Omental fat pad (tissue), 4 donors: ENCODE results near the gene CDK14. TPM values are rescaled to one million over a fixed set of nuclear protein-coding genes. Genes with fewer than 3 reads are reported as not detected.

Experiments
- ATAC-seq: fragments of 150-250 bp; one replicate; pipeline ENCODE4 v1.9.1; 2016; ENCODE audit warnings: mild to moderate bottlenecking, moderate library complexity; ENCODE audit not compliant: low FRiP score
- DNase-seq: peaks from one replicate; pipeline ENCODE4 v3.0.0-alpha.2; 2019; ENCODE audit warnings: low spot score
- total RNA-seq, 4 donors: library from RNA; depleted of rRNA; stranded (reverse); fragments of >200 nt; gene quantifications; one replicate each; pipeline ENCODE4 v1.1.0, GENCODE V29; 2016
- TF ChIP-seq, protein P1 (sequence below), 3 donors: fragments of 450-650 bp; IDR thresholded peaks; one replicate each; pipeline ENCODE4 v1.5.1; 2016 to 2017; ENCODE audit warnings: antibody characterized with exemption in 3 of 3, mild to moderate bottlenecking in 3 of 3, moderate library complexity in 2 of 3

CDK14 gene
- total RNA-seq, 4 donors from 2014 or later, result 25.2 to 40.3 (median 30.8) TPM

- ATAC-seq (no peak), DNase-seq (no peak)
- TF ChIP-seq, protein P1, sequence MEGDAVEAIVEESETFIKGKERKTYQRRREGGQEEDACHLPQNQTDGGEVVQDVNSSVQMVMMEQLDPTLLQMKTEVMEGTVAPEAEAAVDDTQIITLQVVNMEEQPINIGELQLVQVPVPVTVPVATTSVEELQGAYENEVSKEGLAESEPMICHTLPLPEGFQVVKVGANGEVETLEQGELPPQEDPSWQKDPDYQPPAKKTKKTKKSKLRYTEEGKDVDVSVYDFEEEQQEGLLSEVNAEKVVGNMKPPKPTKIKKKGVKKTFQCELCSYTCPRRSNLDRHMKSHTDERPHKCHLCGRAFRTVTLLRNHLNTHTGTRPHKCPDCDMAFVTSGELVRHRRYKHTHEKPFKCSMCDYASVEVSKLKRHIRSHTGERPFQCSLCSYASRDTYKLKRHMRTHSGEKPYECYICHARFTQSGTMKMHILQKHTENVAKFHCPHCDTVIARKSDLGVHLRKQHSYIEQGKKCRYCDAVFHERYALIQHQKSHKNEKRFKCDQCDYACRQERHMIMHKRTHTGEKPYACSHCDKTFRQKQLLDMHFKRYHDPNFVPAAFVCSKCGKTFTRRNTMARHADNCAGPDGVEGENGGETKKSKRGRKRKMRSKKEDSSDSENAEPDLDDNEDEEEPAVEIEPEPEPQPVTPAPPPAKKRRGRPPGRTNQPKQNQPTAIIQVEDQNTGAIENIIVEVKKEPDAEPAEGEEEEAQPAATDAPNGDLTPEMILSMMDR (IDR thresholded peaks at IDR 0.05), result no peak
These were observed 450.4 kb downstream of the CDK14 start for GRCh38 chr7:91046322-91047089.

DNA sequence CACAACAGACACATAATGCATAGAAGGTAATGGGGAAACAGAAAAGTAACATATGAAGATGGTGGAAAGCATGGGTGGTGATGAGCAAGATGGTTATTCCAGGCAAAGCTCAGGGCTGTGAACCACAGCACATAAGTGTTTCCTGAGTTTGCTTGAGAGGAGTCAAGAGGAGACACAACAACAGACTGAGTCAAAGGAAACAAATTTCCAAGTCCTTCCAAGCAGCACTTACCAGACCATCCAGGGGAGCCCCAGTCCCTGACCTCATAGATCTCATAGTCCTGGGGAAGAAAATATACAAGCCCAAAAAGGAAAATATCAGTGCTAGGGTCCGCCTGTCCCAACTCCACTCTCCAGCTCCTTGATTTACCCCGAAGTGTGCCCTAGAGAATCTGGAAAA, 451.5 kb downstream of the CDK14 start:
- ATAC-seq (no peak), DNase-seq (no peak)
- TF ChIP-seq, protein P1 (IDR thresholded peaks at IDR 0.05), result no peak

DNA sequence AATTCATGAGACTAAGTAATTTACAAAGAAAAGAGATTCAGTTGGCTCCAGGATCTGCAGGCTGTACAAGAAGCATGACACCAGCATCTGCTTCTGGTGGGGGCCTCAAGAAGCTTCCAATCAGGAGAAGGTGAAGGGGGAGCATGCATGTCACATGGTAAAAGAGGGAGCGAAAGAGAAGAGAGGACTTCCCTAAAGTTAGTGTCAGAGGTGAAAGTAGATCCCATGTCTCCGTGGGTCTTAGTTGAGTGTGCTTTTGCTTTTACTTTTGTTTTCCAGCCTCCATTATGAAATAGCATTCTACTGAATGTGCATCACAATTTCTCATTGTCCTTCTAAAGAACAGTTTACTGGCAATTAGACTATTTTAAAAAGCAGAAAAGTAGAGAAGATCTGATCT, 454.6 kb downstream of the CDK14 start:
- ATAC-seq (no peak), DNase-seq (no peak)
- TF ChIP-seq, protein P1 (IDR thresholded peaks at IDR 0.05), result no peak

DNA sequence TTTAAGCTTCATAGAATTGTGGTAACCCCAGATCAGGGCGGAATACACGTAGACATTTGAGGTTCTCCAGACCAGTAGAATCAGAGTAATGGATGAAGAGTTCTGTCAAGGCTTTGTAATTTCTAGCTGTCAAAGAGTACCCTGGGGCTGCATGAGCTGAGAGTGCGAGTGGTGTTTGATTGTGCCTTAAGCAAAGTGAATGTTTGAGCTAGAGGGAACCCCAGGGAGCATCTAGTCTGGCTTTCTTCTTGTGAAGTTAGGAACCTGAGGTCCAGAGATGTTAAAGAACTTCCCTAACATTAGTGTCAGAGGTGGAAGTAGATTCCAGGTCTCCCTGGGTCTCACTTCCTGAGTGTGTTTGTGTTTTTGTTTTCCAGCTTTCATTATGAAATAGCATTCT, 455.8 kb downstream of the CDK14 start:
- TF ChIP-seq, protein P1 (IDR thresholded peaks at IDR 0.05), result no peak
- DNase-seq, result no peak
- no peak for ATAC-seq

GRCh38 chr7:91054374-91054773, 458.3 kb downstream of the CDK14 start:
- no peak for DNase-seq
- TF ChIP-seq, protein P1 (IDR thresholded peaks at IDR 0.05), result no peak
- no peak for ATAC-seq

GRCh38 chr7:91055219-91055618, 459.1 kb downstream of the CDK14 start:
- DNase-seq, result no peak
- TF ChIP-seq, protein P1 (IDR thresholded peaks at IDR 0.05), result no peak
- no peak for ATAC-seq

- ATAC-seq, result no peak
- TF ChIP-seq, protein P1 (IDR thresholded peaks at IDR 0.05), result no peak
- DNase-seq, result no peak
These were observed 466.6 kb downstream of the CDK14 start for GRCh38 chr7:91062713-91063112.
